SK-MEL-5 (cell line): ENCODE results near the gene RASSF8. TPM values are rescaled to one million over a fixed set of nuclear protein-coding genes. Genes with fewer than 3 reads are reported as not detected.

Experiments
- DNase-seq: peaks from one replicate; pipeline ENCODE4 v3.0.0-alpha.2; 2016; ENCODE audit warnings: low read depth, low spot score
- in situ Hi-C: cut with HindIII; loops from 2 replicates; pipeline ENCODE4 v1.10.0; 2016; ENCODE audit warnings: low sequenced_read_pairs, high pct_unique_total_duplicates, low pct_unique_long_range_greater_than_20kb
- total RNA-seq: library from RNA; depleted of rRNA; stranded (reverse); fragments of >200 nt; shearing (Covaris generic); gene quantifications from 2 replicates; pipeline ENCODE4 v1.2.3, GENCODE V29; 2014

The RASSF8 gene
- total RNA-seq, 1 experiment from 2014 or later = 47.9 TPM

- in situ Hi-C loops = no loop called here
- no peak for DNase-seq
Observed at GRCh38 chr12:26011099-26011498, 52.6 kb downstream of the RASSF8 start.

- in situ Hi-C loops = no loop called here
- no peak for DNase-seq
Observed at GRCh38 chr12:26014085-26014484, 55.6 kb downstream of the RASSF8 start.

- in situ Hi-C loops = no loop called here
Observed at GRCh38 chr12:26016516-26016915, 58.0 kb downstream of the RASSF8 start.

DNA sequence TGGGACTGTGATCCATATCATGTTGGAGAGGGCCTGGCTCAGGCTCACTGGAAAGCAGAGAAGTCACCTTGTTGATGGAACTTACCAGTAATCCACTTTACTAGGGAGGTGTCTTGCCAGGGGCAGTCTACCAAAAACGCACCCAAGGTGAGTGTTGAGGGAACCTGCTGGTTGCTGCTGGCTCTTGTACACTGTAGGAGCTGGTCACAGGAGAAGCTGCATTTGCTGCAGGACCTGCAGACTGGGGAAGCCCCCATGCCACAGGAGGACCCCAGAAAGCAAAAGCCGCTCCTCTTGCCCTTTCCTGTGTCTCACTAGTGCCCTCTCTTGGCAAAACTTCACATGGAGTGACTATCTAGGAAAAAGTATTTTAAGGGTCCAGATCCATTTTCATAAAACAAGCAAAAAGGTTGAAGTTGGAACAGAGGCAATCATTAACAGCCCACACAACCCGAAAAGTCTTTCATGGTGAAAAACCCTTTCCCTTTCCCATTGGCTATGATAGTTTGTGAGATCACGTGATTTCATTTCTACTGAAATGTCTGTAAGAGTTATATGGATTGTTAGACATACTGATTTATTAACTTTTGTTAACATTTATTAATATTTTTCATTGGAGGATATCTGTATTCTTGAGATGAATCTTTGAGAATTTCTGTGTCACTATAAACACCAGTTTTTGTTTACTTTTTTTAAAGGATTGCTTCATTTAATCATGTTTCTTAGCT lies 59.2 kb downstream of the RASSF8 start:
- peak; percentile 81 for DNase-seq

More at GRCh38 chr12:26016516-26016915, 58.0 kb downstream of the RASSF8 start:
- DNase-seq = no peak

DNA sequence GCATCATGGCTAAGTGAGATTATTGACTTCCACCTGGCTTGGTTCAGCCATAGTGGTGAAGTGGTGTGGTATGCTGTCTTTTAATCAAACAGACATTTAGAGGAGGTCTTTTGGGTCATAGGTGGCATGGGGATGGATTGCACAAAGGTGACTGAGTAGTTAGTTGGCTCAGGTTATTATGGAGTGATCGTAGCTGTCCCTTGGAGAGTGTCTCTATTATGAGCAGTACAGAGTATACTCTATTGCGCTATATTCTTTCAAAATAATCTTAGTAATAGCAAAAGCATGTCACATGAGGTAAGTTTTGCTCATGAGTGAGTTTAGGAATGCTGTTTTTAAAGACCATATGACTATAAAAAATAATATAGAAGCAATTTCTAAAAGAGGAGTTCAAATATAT lies 60.4 kb downstream of the RASSF8 start:
- in situ Hi-C loops = no loop called here
- DNase-seq = no peak

More for the DNA sequence above, 59.2 kb downstream of the RASSF8 start:
- in situ Hi-C loops = no loop called here

GRCh38 chr12:26021534-26021933 lies 63.1 kb downstream of the RASSF8 start:
- DNase-seq = no peak
- in situ Hi-C loops = no loop called here

DNA sequence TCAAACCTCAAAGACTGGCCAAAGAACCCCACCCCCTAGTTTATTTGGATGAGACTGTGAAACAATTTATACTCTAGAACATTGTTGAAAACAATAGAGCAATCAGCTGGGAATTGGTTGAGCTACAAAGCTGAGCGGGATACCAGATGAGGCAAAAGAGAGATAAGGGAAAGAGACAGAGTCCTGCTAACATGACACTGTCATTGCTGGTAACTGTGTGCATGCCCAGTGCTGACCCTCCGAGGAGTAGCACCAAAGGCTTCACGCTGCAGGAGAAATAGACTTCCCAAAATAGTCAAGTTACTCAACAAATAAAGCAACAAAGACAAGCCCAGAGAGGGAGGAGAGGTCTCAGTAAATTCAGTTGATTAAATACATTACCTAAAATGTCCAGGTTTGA lies 63.6 kb downstream of the RASSF8 start:
- in situ Hi-C loops = no loop called here
- no peak for DNase-seq

- DNase-seq = no peak
- in situ Hi-C loops = no loop called here
Observed at GRCh38 chr12:26026713-26027112, 68.2 kb downstream of the RASSF8 start.

DNA sequence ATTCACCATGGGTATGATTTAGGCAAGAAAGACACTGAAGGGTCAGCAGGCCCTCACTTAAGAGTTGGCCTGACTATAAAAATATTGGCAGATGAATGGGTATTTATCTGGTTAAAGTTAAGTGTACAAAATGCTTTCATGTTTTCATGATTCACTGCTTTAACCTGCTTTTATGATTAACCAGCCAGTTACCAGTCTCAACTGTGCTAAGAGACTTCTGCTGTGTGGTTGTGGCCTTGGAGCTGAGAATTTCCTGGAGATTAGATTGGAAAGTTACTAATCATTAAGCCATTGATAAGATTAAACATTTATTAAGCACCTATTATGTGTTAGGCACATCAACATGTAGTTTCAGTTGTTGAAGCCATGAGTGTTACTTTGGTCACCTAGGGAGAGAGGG lies 68.9 kb downstream of the RASSF8 start:
- no peak for DNase-seq
- in situ Hi-C loops = no loop called here

DNA sequence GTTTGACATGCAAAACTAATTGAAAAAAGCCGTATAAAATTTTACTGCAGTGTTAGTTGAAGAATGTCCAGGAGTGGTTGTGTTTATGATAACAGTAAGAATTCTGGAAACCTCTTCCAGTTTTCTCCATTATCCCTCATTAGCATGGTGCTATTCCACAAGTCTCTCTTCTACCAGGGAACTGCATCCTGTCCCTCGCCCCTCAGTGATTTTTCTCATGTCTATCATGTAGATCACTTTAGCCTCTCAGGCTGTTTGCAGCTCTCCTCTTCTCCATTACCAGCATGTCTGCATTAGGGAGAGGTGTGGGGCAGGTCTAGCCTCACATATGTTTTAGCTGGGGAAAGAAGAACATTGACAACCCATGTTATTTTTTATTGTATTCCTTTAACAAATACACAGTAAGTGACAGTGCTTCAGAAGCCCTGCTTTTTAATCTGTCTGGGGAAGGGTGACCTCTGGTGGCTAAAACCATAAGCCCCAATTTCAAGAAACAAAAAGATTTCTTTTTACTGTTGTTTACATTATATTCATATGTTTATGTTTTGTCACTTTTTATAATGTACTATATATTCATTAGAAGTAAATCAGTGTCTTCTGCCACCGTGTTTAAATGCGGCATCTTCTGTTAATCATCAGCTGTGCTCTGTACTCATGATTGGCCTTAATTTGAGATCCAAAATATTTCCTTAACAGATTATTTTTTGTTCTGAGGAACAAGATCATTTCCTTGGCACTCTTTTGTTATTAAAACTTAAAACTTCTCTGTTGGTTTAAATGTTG lies 70.7 kb downstream of the RASSF8 start:
- peak; percentile 59 for DNase-seq
- in situ Hi-C loops = no loop called here

GRCh38 chr12:26029736-26030022 lies 71.2 kb downstream of the RASSF8 start:
- in situ Hi-C loops = no loop called here
- no peak for DNase-seq

- in situ Hi-C loops = no loop called here
- DNase-seq = no peak
Observed at GRCh38 chr12:26030371-26030770, 71.9 kb downstream of the RASSF8 start.

DNA sequence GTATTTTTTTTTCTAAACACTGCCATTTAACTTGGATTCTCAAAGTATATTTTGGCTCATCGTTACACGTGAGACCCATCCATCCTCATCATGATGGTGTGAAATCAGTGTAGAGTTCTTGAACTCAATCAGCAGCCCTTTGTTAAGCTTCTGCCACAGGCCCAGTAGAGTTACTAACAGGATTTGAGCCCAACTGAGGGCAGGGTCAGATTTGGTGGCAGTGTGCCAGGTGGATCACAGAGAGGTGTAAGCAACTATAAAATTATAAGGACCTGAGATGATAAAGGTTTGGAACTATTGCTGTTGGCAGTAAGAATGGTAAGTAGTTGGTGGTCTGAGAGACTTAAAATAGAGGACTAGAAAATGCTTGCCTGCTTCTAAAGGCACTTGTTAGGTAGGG lies 72.8 kb downstream of the RASSF8 start:
- DNase-seq = no peak
- in situ Hi-C loops = no loop called here

DNA sequence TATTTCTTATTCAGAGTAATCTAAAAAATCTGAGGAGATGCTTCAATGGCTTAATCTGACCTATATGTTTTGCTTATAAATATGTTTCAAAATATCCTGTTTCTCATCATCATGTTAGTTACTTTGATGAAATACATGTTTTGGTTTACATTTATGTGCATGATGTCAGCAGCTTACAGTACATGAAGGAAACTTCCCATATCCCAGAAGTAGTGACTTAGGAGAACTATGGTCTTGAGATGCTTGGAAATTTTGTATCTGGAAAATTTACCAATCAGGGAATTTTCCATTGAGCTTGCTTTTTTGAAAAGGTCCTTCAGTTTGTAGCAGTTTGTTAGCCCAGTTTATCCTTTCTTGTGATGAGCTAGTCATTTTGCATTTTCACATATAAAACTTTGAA lies 73.3 kb downstream of the RASSF8 start:
- no peak for DNase-seq
- in situ Hi-C loops = no loop called here

GRCh38 chr12:26032290-26032689 lies 73.8 kb downstream of the RASSF8 start:
- DNase-seq = no peak
- in situ Hi-C loops = no loop called here

GRCh38 chr12:26032719-26033241 lies 74.3 kb downstream of the RASSF8 start:
- no peak for DNase-seq
- in situ Hi-C loops = no loop called here

DNA sequence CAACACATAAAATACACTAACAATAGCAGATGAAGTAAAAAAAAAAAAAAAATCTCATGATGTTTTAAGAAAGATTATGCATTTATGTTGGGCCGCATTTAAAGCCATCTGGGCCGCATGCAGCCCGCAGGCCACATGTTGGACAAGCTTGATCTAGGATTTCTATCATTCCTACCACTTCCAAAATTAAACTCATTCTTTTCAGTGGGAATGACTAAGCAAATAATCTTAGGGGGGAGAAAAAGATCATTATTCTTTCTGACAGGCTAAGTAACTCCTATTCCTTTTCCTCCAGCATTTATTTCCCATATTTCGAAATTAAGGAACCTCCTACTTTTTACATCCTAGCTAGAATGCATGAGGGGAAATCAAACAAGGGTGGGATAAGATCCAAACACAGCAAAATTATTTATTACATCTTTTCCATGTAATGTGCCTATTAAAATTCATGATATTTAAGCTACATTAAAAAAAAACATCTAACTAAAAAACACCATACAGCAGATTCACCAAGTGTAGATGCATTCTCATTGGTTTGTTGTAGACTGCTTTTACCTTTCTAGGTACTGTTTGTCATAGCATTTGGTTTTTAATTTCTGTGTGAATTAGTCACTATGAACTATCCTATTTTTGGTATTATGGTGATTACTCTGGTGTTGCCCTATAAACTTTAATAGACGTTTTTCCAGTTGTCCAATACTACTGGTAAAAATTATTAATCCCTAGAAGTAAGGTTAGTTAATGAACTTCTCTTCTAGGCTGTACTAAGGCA lies 76.1 kb downstream of the RASSF8 start:
- no peak for DNase-seq
- in situ Hi-C loops = no loop called here

GRCh38 chr12:26036877-26037276 lies 78.4 kb downstream of the RASSF8 start:
- DNase-seq = no peak
- in situ Hi-C loops = no loop called here
